ENCODE data around the gene LOXHD1.

LOXHD1 gene

DNA sequence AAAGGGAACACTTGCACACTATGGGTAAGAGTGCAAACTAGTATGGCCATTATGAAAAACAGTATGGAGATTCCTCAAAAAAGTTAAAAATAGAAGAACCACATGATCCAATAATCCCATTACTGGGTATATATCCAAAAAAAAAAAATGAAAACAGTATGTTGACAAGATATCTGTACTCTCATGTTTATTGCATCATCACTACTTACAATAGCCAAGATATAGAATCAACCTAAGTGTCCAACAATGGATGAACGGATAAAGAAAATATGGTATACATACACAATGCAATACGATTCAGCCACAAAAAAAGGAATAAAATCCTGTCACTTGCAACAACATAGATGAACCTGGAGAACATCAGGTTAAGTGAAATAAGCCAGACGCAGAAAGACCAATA lies 73.3 kb downstream of the LOXHD1 start:
- no peak for DNase-seq
- Histone ChIP-seq H3K9me3 (ENCODE audit: control insufficient read depth, low read length) (peaks cover 10% of the 10 kb centered on the region), H3K27ac (ENCODE audit: insufficient read depth, low read length, poor library complexity, severe bottlenecking) (no peak overlapping the region), H3K4me1 (ENCODE audit: control insufficient read depth, insufficient read depth, low read length, poor library complexity, severe bottlenecking) (no peaks in the 10 kb centered on the region), H3K36me3 (ENCODE audit: control insufficient read depth, insufficient read depth, low read length) (no peaks in the 10 kb centered on the region), H3K27me3 (replicated peaks; ENCODE audit: control insufficient read depth, insufficient read depth, low read length, poor library complexity, severe bottlenecking) (no peaks in the 10 kb centered on the region), H3K4me3 (ENCODE audit: insufficient read depth, low read depth, low read length, poor library complexity, severe bottlenecking) (no peak overlapping the region)

DNA sequence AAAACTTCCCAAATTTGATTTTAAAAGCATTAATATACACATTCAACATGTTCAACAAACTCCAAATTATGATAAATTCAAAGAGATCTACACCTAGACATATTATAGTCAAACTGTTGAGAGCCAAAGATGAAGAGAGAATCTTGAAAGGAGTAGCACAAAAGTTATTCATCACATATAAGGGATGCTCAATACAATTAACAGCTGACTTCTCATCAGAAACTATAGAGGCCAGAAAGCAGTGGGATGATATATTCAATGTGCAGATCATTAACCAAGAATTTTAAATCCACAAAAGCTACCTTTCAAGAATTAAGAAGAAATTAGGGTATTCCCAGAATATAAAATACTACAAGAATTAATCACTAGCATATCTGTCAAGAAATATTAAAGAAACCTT lies 75.4 kb downstream of the LOXHD1 start:
- H3K27me3 ChIP-seq (replicated peaks; ENCODE audit: control insufficient read depth, insufficient read depth, low read length, poor library complexity, severe bottlenecking) = no peaks in the 10 kb centered on the region
- no peak for DNase-seq
- no peak overlapping the region for H3K27ac ChIP-seq (ENCODE audit: insufficient read depth, low read length, poor library complexity, severe bottlenecking)
- H3K4me1 ChIP-seq (ENCODE audit: control insufficient read depth, insufficient read depth, low read length, poor library complexity, severe bottlenecking) = no peaks in the 10 kb centered on the region
- no peaks in the 10 kb centered on the region for H3K36me3 ChIP-seq (ENCODE audit: control insufficient read depth, insufficient read depth, low read length)
- no peak overlapping the region for H3K4me3 ChIP-seq (ENCODE audit: insufficient read depth, low read depth, low read length, poor library complexity, severe bottlenecking)
- peaks cover 10% of the 10 kb centered on the region for H3K9me3 ChIP-seq (ENCODE audit: control insufficient read depth, low read length)

DNA sequence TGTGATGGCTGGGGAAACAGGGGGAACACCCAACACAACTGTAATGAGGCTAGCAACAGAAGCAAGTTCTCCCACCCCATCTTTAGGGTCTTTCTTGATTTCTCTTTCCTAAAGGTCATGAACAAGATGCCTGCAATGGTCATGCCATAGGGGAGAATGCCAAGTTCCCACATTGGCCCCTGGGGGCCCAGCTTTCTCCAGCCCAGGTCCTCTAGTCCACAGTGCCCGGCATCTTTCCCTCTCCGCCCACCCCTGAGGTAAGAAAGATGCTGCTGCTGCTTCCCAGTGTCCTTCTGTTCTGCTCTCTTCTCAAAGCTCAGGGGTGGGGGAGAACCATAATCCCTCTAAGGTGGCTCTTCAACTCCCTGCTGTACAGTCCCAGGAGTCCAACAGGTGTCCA lies 78.0 kb downstream of the LOXHD1 start:
- Histone ChIP-seq H3K4me3 (ENCODE audit: insufficient read depth, low read depth, low read length, poor library complexity, severe bottlenecking) (no peak overlapping the region), H3K27me3 (replicated peaks; ENCODE audit: control insufficient read depth, insufficient read depth, low read length, poor library complexity, severe bottlenecking) (no peaks in the 10 kb centered on the region), H3K9me3 (ENCODE audit: control insufficient read depth, low read length) (peaks cover 10% of the 10 kb centered on the region), H3K36me3 (ENCODE audit: control insufficient read depth, insufficient read depth, low read length) (no peaks in the 10 kb centered on the region), H3K4me1 (ENCODE audit: control insufficient read depth, insufficient read depth, low read length, poor library complexity, severe bottlenecking) (no peaks in the 10 kb centered on the region), H3K27ac (ENCODE audit: insufficient read depth, low read length, poor library complexity, severe bottlenecking) (no peak overlapping the region)
- DNase-seq = no peak

DNA sequence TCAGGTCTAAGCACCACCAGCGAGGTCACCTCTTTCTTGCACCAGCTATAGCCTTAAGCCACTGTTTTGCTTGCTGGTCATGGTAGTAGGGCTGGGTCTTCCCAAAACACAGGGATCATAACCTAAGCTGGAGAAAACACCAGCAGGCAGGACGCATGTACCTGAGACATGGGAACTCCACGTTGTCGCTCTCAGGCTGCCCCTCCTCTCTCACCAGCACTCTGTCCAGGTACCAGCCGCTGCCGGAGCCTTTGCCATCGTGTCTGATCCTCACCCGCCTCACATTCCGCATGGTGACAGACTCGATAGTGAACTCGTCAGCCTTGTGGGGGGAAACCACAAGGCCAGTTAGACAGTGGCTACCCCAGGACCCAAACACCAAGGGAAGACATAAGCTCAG lies 79.5 kb downstream of the LOXHD1 start:
- Histone ChIP-seq H3K4me1 (ENCODE audit: control insufficient read depth, insufficient read depth, low read length, poor library complexity, severe bottlenecking) (no peaks in the 10 kb centered on the region), H3K27me3 (replicated peaks; ENCODE audit: control insufficient read depth, insufficient read depth, low read length, poor library complexity, severe bottlenecking) (no peaks in the 10 kb centered on the region), H3K4me3 (ENCODE audit: insufficient read depth, low read depth, low read length, poor library complexity, severe bottlenecking) (no peak overlapping the region), H3K9me3 (ENCODE audit: control insufficient read depth, low read length) (peaks cover 10% of the 10 kb centered on the region), H3K27ac (ENCODE audit: insufficient read depth, low read length, poor library complexity, severe bottlenecking) (no peak overlapping the region), H3K36me3 (ENCODE audit: control insufficient read depth, insufficient read depth, low read length) (no peaks in the 10 kb centered on the region)
- no peak for DNase-seq

DNA sequence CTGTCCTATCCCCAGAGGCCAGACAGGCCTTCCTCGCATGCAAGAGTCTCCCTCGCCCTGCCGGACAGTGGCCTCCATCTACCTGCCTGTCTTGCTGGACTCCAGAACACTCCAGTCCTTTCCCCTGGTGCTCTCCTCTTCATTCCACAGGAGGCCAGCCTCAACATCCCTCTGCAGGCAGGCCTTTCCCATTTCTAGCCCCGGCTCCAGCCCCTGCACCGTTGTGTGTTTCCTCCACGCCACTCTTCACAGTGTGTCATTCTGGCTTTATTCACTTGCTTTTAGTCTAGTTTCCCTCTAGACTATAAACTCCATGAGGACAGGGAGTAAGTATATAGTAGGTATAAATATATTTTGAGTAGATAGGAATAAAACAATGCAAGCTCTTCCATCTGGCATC lies 81.2 kb downstream of the LOXHD1 start:
- no peak for DNase-seq
- no peaks in the 10 kb centered on the region for H3K27me3 ChIP-seq (replicated peaks; ENCODE audit: control insufficient read depth, insufficient read depth, low read length, poor library complexity, severe bottlenecking)
- peaks cover 7% of the 10 kb centered on the region for H3K9me3 ChIP-seq (ENCODE audit: control insufficient read depth, low read length)
- H3K4me3 ChIP-seq (ENCODE audit: insufficient read depth, low read depth, low read length, poor library complexity, severe bottlenecking) = no peak overlapping the region
- H3K27ac ChIP-seq (ENCODE audit: insufficient read depth, low read length, poor library complexity, severe bottlenecking) = no peak overlapping the region
- no peaks in the 10 kb centered on the region for H3K36me3 ChIP-seq (ENCODE audit: control insufficient read depth, insufficient read depth, low read length)
- H3K4me1 ChIP-seq (ENCODE audit: control insufficient read depth, insufficient read depth, low read length, poor library complexity, severe bottlenecking) = no peaks in the 10 kb centered on the region

DNA sequence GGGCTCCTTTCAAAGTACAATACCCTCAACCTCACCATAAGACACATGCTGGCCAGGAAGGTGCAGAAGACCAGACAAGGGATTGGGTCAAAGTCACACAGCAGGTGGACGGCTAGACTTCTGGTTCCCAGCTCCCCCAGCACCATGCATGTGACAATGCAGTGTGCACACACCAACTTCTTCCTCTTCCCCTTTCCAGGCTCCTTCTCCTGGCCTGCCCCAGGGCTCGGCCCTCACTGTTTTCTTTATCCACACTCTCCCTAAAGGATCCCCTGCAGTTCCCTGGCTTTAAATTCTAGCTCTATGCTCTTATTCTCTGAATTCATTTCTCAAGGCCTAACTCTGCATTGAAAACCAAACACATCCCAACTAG lies 82.3 kb downstream of the LOXHD1 start:
- Histone ChIP-seq H3K27ac (ENCODE audit: insufficient read depth, low read length, poor library complexity, severe bottlenecking) (no peak overlapping the region), H3K9me3 (ENCODE audit: control insufficient read depth, low read length) (no peaks in the 10 kb centered on the region), H3K27me3 (replicated peaks; ENCODE audit: control insufficient read depth, insufficient read depth, low read length, poor library complexity, severe bottlenecking) (no peaks in the 10 kb centered on the region), H3K4me1 (ENCODE audit: control insufficient read depth, insufficient read depth, low read length, poor library complexity, severe bottlenecking) (no peaks in the 10 kb centered on the region), H3K4me3 (ENCODE audit: insufficient read depth, low read depth, low read length, poor library complexity, severe bottlenecking) (no peak overlapping the region), H3K36me3 (ENCODE audit: control insufficient read depth, insufficient read depth, low read length) (no peaks in the 10 kb centered on the region)
- DNase-seq = no peak

DNA sequence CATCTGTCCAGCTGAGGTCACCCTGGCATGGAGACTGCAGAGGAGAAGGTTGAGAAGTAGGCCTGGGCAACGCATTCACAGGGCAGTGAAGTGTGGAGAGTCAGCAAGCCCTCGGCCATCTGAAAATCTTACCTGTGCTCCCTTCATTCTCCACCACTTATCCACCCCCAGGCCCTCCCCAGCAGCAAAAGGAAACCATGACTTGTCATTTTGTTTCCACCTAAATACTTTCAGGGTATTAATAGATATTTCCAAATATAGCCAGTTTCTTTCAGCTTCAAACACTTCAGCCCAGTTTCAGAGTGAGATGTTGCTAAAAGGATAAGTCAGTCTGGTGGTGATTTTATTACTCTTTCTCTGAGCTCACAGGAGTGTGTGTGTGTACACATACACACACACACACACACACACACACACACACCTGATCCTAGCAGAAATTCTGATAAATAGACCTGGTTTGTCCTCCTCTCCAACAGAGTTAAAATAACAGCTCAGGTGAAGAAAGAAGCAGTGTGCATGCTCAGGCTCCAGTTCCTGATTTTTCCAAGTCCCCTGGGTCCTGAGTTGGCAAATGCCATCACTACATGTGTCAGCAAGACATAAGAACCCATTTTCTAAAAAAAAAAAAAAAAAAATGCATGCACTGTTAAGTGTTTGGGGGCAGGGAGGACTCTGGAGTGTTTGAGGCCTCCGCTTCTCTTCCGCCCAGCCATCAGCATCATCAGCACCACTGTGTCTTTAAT lies 82.8 kb downstream of the LOXHD1 start:
- Histone ChIP-seq H3K36me3 (ENCODE audit: control insufficient read depth, insufficient read depth, low read length) (no peaks in the 10 kb centered on the region), H3K27me3 (replicated peaks; ENCODE audit: control insufficient read depth, insufficient read depth, low read length, poor library complexity, severe bottlenecking) (no peaks in the 10 kb centered on the region), H3K4me3 (ENCODE audit: insufficient read depth, low read depth, low read length, poor library complexity, severe bottlenecking) (no peak overlapping the region), H3K9me3 (ENCODE audit: control insufficient read depth, low read length) (no peaks in the 10 kb centered on the region), H3K4me1 (ENCODE audit: control insufficient read depth, insufficient read depth, low read length, poor library complexity, severe bottlenecking) (no peaks in the 10 kb centered on the region), H3K27ac (ENCODE audit: insufficient read depth, low read length, poor library complexity, severe bottlenecking) (no peak overlapping the region)
- no peak for DNase-seq

DNA sequence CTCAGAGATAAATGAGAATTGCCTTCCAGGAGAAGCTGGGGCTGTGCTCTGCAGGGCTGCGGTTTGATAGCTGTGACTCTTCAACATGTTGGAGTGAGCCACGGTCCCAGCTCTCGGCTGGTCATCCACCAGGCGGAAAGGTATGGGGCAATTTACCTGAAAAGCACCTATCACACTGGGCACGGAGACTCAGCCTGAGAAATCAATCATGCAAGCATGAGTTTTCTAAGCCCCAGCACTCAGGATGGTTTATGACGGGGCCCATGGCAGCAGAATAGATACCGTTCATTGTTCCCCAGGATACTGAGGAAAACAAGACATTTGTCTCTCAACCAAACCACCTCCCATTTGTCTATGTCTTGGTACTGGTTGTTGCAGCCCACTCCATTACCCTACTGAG lies 83.9 kb downstream of the LOXHD1 start:
- no peak overlapping the region for H3K4me3 ChIP-seq (ENCODE audit: insufficient read depth, low read depth, low read length, poor library complexity, severe bottlenecking)
- DNase-seq = no peak
- no peaks in the 10 kb centered on the region for H3K9me3 ChIP-seq (ENCODE audit: control insufficient read depth, low read length)
- no peaks in the 10 kb centered on the region for H3K36me3 ChIP-seq (ENCODE audit: control insufficient read depth, insufficient read depth, low read length)
- no peaks in the 10 kb centered on the region for H3K4me1 ChIP-seq (ENCODE audit: control insufficient read depth, insufficient read depth, low read length, poor library complexity, severe bottlenecking)
- no peak overlapping the region for H3K27ac ChIP-seq (ENCODE audit: insufficient read depth, low read length, poor library complexity, severe bottlenecking)
- H3K27me3 ChIP-seq (replicated peaks; ENCODE audit: control insufficient read depth, insufficient read depth, low read length, poor library complexity, severe bottlenecking) = no peaks in the 10 kb centered on the region

DNA sequence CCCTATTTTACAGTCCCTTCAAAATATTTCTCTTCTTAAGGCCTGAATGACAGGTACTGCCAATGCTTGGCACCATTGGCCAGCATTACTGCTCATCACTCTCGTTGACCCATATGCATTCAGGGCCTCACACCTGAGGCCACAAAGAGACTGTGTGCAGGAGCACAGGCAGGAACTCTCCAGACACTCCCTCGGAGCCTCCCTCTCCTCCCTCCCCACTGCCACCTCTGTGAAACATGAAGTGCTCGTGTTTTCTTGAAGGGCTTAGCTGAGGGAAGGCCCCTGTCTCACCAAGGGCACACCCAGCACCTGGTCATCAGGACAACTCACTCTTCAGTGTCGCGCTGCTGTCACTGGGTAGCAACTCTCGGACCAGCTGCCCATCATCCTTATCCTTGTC lies 85.3 kb downstream of the LOXHD1 start:
- no peak for DNase-seq
- Histone ChIP-seq H3K36me3 (ENCODE audit: control insufficient read depth, insufficient read depth, low read length) (no peaks in the 10 kb centered on the region), H3K4me3 (ENCODE audit: insufficient read depth, low read depth, low read length, poor library complexity, severe bottlenecking) (no peak overlapping the region), H3K27ac (ENCODE audit: insufficient read depth, low read length, poor library complexity, severe bottlenecking) (no peak overlapping the region), H3K27me3 (replicated peaks; ENCODE audit: control insufficient read depth, insufficient read depth, low read length, poor library complexity, severe bottlenecking) (no peaks in the 10 kb centered on the region), H3K4me1 (ENCODE audit: control insufficient read depth, insufficient read depth, low read length, poor library complexity, severe bottlenecking) (no peaks in the 10 kb centered on the region), H3K9me3 (ENCODE audit: control insufficient read depth, low read length) (no peaks in the 10 kb centered on the region)

DNA sequence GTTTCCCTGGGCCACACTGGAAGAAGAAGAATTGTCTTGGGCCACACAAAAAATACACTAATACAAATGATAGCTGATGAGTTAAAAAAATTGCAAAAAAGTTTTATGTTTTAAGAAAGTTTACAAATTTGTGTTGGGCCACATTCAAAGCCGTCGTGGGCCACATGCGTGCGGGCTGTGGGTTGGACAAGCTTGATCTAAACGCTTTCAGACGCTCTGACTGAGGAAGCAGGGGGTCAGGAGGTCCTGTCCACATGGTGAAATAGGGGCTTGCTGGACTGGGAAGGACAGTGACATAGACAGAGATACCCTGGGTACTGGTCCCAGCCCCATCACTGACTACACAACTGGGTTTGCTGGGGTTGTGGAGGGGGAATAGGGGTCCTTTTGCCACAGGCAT lies 86.4 kb downstream of the LOXHD1 start:
- H3K36me3 ChIP-seq (ENCODE audit: control insufficient read depth, insufficient read depth, low read length) = no peaks in the 10 kb centered on the region
- no peaks in the 10 kb centered on the region for H3K9me3 ChIP-seq (ENCODE audit: control insufficient read depth, low read length)
- H3K4me3 ChIP-seq (ENCODE audit: insufficient read depth, low read depth, low read length, poor library complexity, severe bottlenecking) = no peak overlapping the region
- no peaks in the 10 kb centered on the region for H3K4me1 ChIP-seq (ENCODE audit: control insufficient read depth, insufficient read depth, low read length, poor library complexity, severe bottlenecking)
- no peak overlapping the region for H3K27ac ChIP-seq (ENCODE audit: insufficient read depth, low read length, poor library complexity, severe bottlenecking)
- no peak for DNase-seq
- no peaks in the 10 kb centered on the region for H3K27me3 ChIP-seq (replicated peaks; ENCODE audit: control insufficient read depth, insufficient read depth, low read length, poor library complexity, severe bottlenecking)

All from effector memory CD4-positive, alpha-beta T cell (primary cell).